HG02973 (cell line): ENCODE results near the gene GDF7.

Experiments used
- ATAC-seq: cut with Tn5 transposase; IDR thresholded peaks from one replicate; pipeline ENCODE4 v1.9.1; 2021; ENCODE audit warnings: moderate library complexity; ENCODE audit not compliant: unreplicated experiment

Gene GDF7

GRCh38 chr2:20666304-20667150 lies at the start of gene GDF7:
TSS of gene GDF7 (plus strand) at chr2:20667144. CDS start at chr2:20667240, 96 bp downstream.
- ATAC-seq, result no peak

GRCh38 chr2:20617892-20618467 lies 49.0 kb upstream of the GDF7 start:
- no peak for ATAC-seq

DNA sequence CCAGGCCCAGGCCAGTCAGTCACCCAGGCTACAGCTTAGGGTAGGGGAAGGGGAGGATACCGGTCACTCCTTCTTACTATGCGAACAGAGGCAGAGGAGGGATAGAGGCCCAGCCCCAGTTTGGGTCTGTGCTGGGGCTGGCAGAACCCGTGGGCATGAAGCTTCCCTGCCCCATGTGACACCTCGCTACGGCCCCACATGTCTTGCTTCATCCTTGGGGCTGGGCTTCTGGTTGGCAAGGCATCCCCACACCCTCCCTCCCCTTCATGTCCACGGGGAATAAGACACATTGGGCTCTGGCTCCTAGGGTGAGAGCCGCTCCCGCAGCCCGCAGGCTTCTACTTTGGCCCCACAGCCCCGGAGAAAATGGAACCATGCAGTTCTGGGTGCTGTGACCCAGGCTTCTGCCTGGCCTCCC lies 48.5 kb upstream of the GDF7 start:
- no peak for ATAC-seq

GRCh38 chr2:20618886-20619521 lies 47.9 kb upstream of the GDF7 start:
- ATAC-seq, result no peak

DNA sequence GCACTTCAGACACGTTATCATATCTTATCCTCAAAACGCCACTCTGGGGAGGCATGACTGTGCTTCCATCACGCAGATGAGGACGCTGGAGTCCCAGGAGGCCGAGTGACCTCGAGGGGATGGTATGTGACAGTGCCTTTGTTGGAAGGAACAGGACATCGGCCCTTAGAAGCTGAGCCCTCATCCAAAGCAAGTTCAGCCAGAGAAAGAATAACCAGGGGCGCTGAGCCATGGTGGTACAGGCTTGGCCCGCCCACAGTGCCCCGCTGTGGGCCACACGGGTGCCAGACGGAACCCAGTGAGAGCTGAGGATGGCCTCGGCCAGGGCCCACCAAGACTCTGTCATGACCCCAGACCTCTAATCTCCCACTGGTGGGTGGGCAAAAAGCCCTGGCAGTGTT lies 47.3 kb upstream of the GDF7 start:
- ATAC-seq, result no peak

- ATAC-seq, result no peak
Observed at GRCh38 chr2:20620271-20620681, 46.7 kb upstream of the GDF7 start.

DNA sequence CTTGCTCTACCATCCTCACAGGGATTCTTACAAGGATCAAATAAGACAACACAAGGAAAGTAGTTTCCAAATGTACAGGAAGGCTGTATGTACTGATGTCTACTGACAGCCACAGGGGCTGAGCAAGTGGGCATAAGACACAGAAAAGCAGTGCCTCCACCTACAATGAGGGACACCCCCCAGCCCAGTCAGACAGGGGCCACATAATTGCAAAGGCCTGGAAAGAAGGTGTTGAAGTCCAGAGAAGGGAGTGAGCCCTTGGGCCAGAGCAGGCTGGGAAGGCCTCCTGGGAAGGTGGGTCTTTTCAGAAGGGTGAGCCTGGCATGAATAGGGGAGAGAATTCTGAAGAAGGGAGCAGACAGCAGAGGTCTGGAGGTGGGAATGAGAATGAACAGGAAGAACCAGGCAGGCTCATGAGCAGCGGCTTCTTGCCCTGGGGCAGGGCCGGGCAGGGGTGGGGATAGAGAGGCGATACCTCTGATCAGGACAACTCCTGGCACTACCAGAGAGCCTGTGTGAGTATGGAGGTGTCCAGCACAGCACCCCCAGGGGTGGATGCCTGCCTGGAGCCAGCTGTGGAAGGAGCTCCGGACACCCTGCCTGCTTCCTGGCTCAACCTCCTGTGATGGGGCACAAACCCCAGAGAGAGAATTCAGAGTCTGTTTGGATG lies 46.1 kb upstream of the GDF7 start:
- no peak for ATAC-seq

DNA sequence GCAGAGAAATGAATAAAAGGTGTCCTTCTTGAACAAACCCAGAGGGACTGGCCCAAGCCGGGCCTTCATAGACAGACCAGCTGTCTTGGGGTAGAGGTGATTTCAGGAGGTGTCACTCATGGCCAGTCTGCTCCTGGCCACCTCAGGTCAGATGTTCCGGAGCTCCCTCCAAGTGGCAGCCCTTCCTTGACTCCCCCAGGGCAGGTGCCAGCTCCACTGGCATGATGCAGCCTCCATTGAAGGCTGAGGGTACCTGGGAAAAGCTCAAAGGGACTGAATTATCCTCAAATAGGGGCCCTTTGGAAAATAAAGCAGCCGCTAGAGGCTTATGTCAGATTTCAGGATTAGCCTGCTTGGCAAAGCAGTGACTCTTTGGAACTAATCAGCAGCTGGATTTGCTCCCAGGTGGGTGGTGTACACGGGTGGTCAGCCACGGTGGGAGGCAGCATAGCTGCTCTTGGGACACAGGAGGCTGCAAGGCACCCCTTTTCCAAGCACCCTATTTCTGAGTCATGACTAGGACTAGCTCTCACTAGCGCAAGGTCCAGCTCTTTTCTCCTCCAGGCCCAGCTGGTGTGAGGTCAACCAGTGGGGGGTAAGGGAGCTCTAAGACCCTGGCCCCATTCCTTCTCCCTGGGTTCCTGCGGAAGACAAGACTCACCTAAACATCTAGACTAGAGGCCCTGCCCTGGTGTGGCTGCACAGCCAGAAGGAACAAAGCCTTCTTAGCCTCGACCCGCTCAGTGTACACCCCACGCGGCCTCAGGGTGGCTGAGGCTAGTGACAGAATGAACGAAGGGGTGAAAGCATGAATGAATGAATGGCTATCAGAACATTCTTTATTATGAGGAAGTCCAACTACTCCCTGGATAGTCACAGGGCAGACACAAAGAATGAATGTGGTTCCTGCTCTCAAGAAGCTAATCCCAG lies 45.3 kb upstream of the GDF7 start:
- ATAC-seq, result no peak

GRCh38 chr2:20622296-20622686 lies 44.7 kb upstream of the GDF7 start:
- ATAC-seq, result no peak

- no peak for ATAC-seq
Observed at GRCh38 chr2:20622731-20623130, 44.2 kb upstream of the GDF7 start.

DNA sequence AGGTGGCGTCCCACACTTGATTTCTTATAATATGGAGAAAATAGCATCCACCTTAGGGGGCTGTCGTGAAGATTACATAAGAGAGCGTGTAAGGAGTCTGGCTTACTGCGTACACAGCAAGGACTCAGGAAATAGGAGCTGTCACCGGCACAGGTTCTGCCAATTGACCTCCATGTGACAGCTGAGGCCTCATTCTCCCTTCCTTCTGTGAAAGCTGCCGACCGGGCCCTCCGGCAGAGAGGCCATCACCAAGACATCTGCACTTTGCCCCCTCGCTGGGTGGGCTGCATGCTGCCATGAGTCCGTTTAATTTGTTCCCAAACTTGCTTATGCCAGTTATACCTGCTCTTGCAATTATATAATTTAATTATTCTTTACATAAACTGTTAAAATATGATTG lies 43.7 kb upstream of the GDF7 start:
- no peak for ATAC-seq

- no peak for ATAC-seq
Observed at GRCh38 chr2:20623741-20624155, 43.2 kb upstream of the GDF7 start.

GRCh38 chr2:20624156-20624883 lies 42.6 kb upstream of the GDF7 start:
- no peak for ATAC-seq

- no peak for ATAC-seq
Observed at GRCh38 chr2:20624884-20625485, 42.0 kb upstream of the GDF7 start.

- no peak for ATAC-seq
Observed at GRCh38 chr2:20625491-20626391, 41.2 kb upstream of the GDF7 start.

DNA sequence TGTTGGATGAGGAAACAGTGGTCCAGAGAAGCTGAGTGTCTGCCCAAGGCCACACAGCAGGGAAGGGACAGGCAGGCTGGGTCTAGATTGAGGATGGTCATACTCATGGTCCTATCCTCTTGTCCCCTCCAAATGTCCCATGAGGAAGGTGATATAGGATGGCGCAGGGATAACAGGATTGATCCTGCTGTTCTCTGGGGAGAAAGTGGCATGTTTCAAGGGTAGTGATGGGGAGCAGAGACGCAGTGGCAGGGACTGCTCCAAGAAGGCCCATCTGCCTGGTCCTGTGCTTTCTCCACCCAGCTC lies 40.6 kb upstream of the GDF7 start:
- ATAC-seq, result no peak

GRCh38 chr2:20626698-20627513 lies 40.0 kb upstream of the GDF7 start:
- ATAC-seq, result no peak
